Naive thymus-derived CD8-positive, alpha-beta T cell (primary cell): ENCODE measurements around the gene ZNF512. TPM values are rescaled to one million over a fixed set of nuclear protein-coding genes. Genes with fewer than 3 reads are reported as not detected.
A peak's percentile ranks its signal among the peaks of the same experiment; 100 is the strongest.
"Not testable (repeated sequence)": the region's sequence is repeated elsewhere in the genome, so short reads cannot be mapped to it uniquely, and the experiment has no call there.

Source experiments
- ATAC-seq, 2 donors: fragments of 150-1000 bp; cut with Tn5 transposase in 1 of 2; sonication (Bioruptor Pico), chemical (Tn5 transposase) in 1 of 2; 1 replicate in 1 of 2; 2 replicates in 1 of 2; pipeline ENCODE4 v1.10.0; 2021; ENCODE audit warnings: mild to moderate bottlenecking in 2 of 2, moderate library complexity in 2 of 2
- POLR2A ChIA-PET: fragments of 350-600 bp; sonication (Branson Sonifier 250); formaldehyde crosslinking; loops from one replicate; lab custom pipeline; 2021; ENCODE audit warnings: antibody characterized with exemption; lab: Charles Lee
- DNase-seq, 10 donors: peaks; one replicate each; pipeline versions ENCODE4 v3.0.0 to v3.0.0-alpha.2; 2020 to 2022
- H3K27ac Mint-ChIP-seq, 10 donors: one replicate each; pipeline ENCODE4 v1.8.0; 2020 to 2022; ENCODE audit warnings: mild to moderate bottlenecking in 10 of 10, mixed read lengths in 10 of 10, moderate library complexity in 4 of 10, inconsistent platforms in 1 of 10
- H3K27me3 Mint-ChIP-seq, 5 donors: one replicate each; pipeline ENCODE4 v1.8.0; 2021 to 2022; ENCODE audit warnings: mixed read lengths in 5 of 5
- H3K36me3 Mint-ChIP-seq, 3 donors: one replicate each; pipeline ENCODE4 v1.8.0; 2020 to 2022; ENCODE audit warnings: mixed read lengths in 3 of 3, mild to moderate bottlenecking in 2 of 3, inconsistent platforms in 1 of 3
- H3K4me1 Mint-ChIP-seq, 4 donors: one replicate each; pipeline ENCODE4 v1.8.0; 2021 to 2022; ENCODE audit warnings: mixed read lengths in 4 of 4
- H3K4me3 Mint-ChIP-seq, 10 donors: one replicate each; pipeline ENCODE4 v1.8.0; 2020 to 2022; ENCODE audit warnings: mild to moderate bottlenecking in 10 of 10, mixed read lengths in 10 of 10, moderate library complexity in 6 of 10, inconsistent platforms in 1 of 10
- H3K9me3 Mint-ChIP-seq, 9 donors: one replicate each; pipeline ENCODE4 v1.8.0; 2020 to 2022; ENCODE audit warnings: mixed read lengths in 9 of 9, mild to moderate bottlenecking in 3 of 9, inconsistent platforms in 1 of 9, moderate library complexity in 1 of 9
- polyA plus RNA-seq, 3 donors: library from polyadenylated mRNA; unstranded; fragments of 300-500 nt; fragmentation: Illumina TruSeq; gene quantifications; one replicate each; pipeline ENCODE4 v1.2.3, GENCODE V29; 2021
- total RNA-seq, 8 experiments: library from RNA in 2 of 8; stranded (reverse) in 2 of 8; gene quantifications; one replicate each; pipeline ENCODE4 v1.2.3 and lab custom pipeline; 2021 to 2026

The ZNF512 gene
- total and polyA plus RNA-seq, 5 experiments from 2014 or later: 35.3 to 73.5 (median 58.9) TPM

DNA sequence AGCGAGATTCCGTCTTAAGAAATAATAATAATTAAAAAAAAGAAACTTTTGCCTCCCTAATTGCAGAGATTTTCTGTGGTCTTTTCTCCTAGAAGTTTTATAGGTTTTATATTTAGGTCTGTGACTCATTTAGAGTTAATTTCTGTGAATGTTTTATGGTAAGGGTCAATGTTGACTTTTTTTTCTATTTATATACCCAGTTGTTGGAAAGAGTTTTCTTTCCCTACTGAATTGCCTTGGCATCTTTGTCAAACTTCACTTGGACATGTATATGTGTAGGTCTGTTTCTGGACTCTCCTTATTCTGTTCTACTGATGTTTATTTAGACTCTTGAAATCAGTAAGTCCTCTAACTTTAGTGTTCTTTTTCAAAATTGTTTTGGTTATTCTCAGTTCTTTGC lies 5.5 kb downstream of the ZNF512 start:
- H3K4me3 Mint-ChIP-seq: peak overlapping the region in 3 of 10 donors; percentile 15 to 22 (median 21)
- H3K9me3 Mint-ChIP-seq: peaks cover 0 to 39% (median 15%) of the 10 kb centered on the region in 9 donors
- no peaks in the 10 kb centered on the region for H3K27me3 Mint-ChIP-seq
- ATAC-seq: no peak
- H3K4me1 Mint-ChIP-seq: peaks cover 27 to 66% (median 50%) of the 10 kb centered on the region in 4 donors
- DNase-seq: no peak
- H3K36me3 Mint-ChIP-seq: peaks cover 22 to 46% (median 42%) of the 10 kb centered on the region in 3 donors
- POLR2A ChIA-PET: no interaction called here
- H3K27ac Mint-ChIP-seq: peak overlapping the region in 5 of 10 donors; percentile 16 to 84 (median 57)

DNA sequence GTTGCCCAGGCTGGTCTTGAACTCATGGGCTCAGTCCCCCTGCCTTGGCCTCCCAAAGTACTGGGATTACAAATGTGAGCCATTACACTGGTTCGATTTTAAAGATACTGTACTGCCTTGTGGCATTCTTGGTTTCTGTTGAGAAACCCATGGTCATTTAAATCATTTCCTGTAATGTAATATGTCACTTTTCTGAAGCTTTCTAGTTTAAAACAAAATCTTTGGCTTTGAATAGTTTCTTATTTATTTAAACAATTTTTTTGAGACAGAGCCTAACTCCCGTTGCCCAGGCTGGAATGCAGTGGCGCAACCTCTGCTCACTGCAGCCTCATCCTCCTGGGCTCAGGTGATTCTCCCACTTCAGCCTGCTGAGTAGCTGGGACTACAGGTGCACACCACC lies 8.9 kb downstream of the ZNF512 start:
- Mint-ChIP-seq H3K4me3 (peak overlapping the region in 1 of 10 donors; percentile 18), H3K27ac (no peak overlapping the region), H3K9me3 (peaks cover 2 to 70% (median 21%) of the 10 kb centered on the region in 9 donors), H3K36me3 (peaks cover 40 to 63% (median 62%) of the 10 kb centered on the region in 3 donors), H3K4me1 (peaks cover 10 to 51% (median 31%) of the 10 kb centered on the region in 4 donors), H3K27me3 (no peaks in the 10 kb centered on the region)
- POLR2A ChIA-PET: interaction anchor here (1.2 kb wide), 1 partner anchor 9 kb away, joined by 4 read pairs; the partner anchor contains the start of gene ZNF512
- DNase-seq (no peak), ATAC-seq (no peak)

GRCh38 chr2:27593240-27593639 lies 10.4 kb downstream of the ZNF512 start:
- H3K27ac Mint-ChIP-seq: peak overlapping the region in 2 of 10 donors; percentile 15 to 18
- POLR2A ChIA-PET: interaction anchor here (0.6 to 0.7 kb wide), 2 partner anchors 9 to 29 kb away, joined by 3 read pairs; no protein-coding TSS in a partner anchor
- no peak for ATAC-seq
- no peaks in the 10 kb centered on the region for H3K27me3 Mint-ChIP-seq
- no peak for DNase-seq
- H3K9me3 Mint-ChIP-seq: peaks cover 2 to 67% (median 21%) of the 10 kb centered on the region in 9 donors
- H3K36me3 Mint-ChIP-seq: peaks cover 39 to 63% (median 63%) of the 10 kb centered on the region in 3 donors
- peak overlapping the region in 1 of 10 donors; percentile 60 for H3K4me3 Mint-ChIP-seq
- peaks cover 10 to 53% (median 33%) of the 10 kb centered on the region in 4 donors for H3K4me1 Mint-ChIP-seq

DNA sequence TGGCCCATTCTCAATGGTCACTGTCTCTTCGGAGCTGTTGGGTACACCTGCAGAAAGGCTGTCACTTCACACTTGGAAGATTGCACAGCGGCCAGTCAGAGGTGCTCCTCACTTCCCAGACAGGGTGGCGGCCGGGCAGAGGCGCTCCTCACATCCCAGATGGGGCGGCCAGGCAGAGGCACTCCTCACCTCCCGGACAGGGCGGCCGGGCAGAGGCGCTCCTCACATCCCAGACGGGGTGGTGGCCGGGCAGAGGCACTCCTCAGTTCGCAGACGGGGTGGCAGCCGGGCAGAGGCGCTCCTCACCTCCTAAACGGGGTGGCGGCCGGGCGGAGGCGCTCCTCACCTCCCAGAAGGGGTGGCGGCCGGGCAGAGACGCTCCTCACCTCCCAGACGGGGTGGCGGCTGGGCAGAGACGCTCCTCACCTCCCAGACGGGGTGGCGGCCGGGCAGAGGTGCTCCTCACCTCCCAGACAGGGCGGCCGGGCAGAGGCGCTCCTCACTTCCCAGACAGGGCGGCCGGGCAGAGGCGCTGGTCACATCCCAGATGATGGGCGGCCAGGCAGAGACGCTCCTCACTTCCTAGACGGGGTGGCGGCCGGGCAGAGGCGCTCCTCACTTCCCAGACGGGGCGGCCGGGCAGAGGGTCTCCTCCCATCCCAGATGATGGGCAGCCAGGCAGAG lies 11.3 kb downstream of the ZNF512 start:
- peaks cover 2 to 63% (median 21%) of the 10 kb centered on the region in 9 donors for H3K9me3 Mint-ChIP-seq
- not testable (repeated sequence) for H3K4me3 Mint-ChIP-seq, H3K27ac Mint-ChIP-seq, H3K27me3 Mint-ChIP-seq, ATAC-seq, DNase-seq
- peaks cover 10 to 52% (median 40%) of the 10 kb centered on the region in 4 donors for H3K4me1 Mint-ChIP-seq
- H3K36me3 Mint-ChIP-seq: peaks cover 39 to 68% (median 66%) of the 10 kb centered on the region in 3 donors
- POLR2A ChIA-PET: interaction anchor here (0.7 kb wide), 1 partner anchor 68 kb away, joined by 3 read pairs; no protein-coding TSS in a partner anchor

DNA sequence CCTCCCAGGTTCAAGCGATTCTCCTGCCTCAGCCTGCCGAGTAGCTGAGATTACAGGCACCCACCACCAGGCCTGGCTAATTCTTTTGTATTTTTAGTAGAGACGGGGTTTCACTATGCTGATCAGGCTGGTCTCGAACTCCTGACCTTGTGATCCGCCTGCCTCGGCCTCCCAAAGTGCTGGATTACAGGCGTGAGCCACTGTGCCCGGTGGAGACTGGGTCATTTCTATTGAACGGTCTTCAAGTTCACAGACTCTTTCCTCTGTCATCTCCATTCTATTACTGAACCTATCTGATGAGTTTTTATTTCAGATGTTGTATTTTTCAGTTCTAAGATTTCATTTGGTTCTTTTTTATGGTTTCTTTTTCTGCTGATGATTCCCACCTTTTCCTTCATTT lies 12.6 kb downstream of the ZNF512 start:
- Mint-ChIP-seq H3K4me1 (peaks cover 17 to 51% (median 44%) of the 10 kb centered on the region in 4 donors), H3K9me3 (peaks cover 2 to 51% (median 11%) of the 10 kb centered on the region in 9 donors), H3K4me3 (peak overlapping the region in 2 of 10 donors; percentile 32 to 33), H3K27ac (peak overlapping the region in 3 of 10 donors; percentile 41 to 75 (median 48)), H3K36me3 (peaks cover 28 to 75% (median 66%) of the 10 kb centered on the region in 3 donors)
- not testable (repeated sequence) for H3K27me3 Mint-ChIP-seq, ATAC-seq, DNase-seq
- POLR2A ChIA-PET: interaction anchor here (0.7 kb wide), 1 partner anchor 8 kb away, joined by 3 read pairs; no protein-coding TSS in a partner anchor

DNA sequence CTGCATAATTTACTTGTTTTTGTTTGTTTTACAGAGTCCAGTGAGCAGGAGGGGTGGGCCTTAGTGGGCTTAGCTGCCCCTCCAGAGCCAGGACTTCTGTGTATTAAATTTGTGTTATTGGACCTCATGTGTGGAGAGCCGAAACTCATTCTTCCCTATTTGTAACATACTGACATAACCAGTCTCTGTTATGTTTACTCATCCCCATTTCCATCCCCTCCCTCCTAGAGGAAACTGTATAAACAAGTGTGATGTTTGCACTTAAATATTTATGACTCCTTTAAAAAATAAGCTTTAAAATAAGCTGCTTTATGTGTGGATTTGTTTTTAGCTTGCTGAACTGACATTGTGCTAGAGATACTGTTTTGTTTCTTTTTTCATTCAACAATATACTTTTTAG lies 13.8 kb downstream of the ZNF512 start:
- H3K4me3 Mint-ChIP-seq: peak overlapping the region in 5 of 10 donors; percentile 4 to 70 (median 33)
- H3K9me3 Mint-ChIP-seq: peaks cover 0 to 41% (median 9%) of the 10 kb centered on the region in 9 donors
- POLR2A ChIA-PET: no interaction called here
- DNase-seq (no peak), ATAC-seq (no peak)
- H3K27ac Mint-ChIP-seq: peak overlapping the region in 7 of 10 donors; percentile 6 to 76 (median 59)
- H3K27me3 Mint-ChIP-seq: no peaks in the 10 kb centered on the region
- peaks cover 22 to 78% (median 65%) of the 10 kb centered on the region in 3 donors for H3K36me3 Mint-ChIP-seq
- peaks cover 19 to 47% (median 44%) of the 10 kb centered on the region in 4 donors for H3K4me1 Mint-ChIP-seq

- no peak for DNase-seq
- Mint-ChIP-seq H3K36me3 (peaks cover 4 to 91% (median 36%) of the 10 kb centered on the region in 3 donors), H3K4me3 (no peak overlapping the region), H3K9me3 (no peaks in the 10 kb centered on the region), H3K27ac (peak overlapping the region in 1 of 10 donors; percentile 19), H3K4me1 (peaks cover 0 to 14% (median 6%) of the 10 kb centered on the region in 4 donors), H3K27me3 (no peaks in the 10 kb centered on the region)
- ATAC-seq: no peak
- POLR2A ChIA-PET: no interaction called here
These were observed 23.8 kb downstream of the ZNF512 start for GRCh38 chr2:27606611-27607010.

- ATAC-seq (no peak), DNase-seq (no peak)
- POLR2A ChIA-PET: interaction anchor here (1.0 to 1.1 kb wide), 2 partner anchors 11 to 15 kb away, joined by 3 to 4 read pairs; partner anchors contain the start of genes CCDC121 and GPN1
- Mint-ChIP-seq H3K9me3 (no peaks in the 10 kb centered on the region), H3K4me3 (no peak overlapping the region), H3K27ac (peak overlapping the region in 1 of 10 donors; percentile 29), H3K4me1 (peaks cover 0 to 6% (median 3%) of the 10 kb centered on the region in 4 donors), H3K27me3 (no peaks in the 10 kb centered on the region), H3K36me3 (peaks cover 0 to 84% (median 23%) of the 10 kb centered on the region in 3 donors)
These were observed 31.1 kb downstream of the ZNF512 start for GRCh38 chr2:27613985-27614384.

DNA sequence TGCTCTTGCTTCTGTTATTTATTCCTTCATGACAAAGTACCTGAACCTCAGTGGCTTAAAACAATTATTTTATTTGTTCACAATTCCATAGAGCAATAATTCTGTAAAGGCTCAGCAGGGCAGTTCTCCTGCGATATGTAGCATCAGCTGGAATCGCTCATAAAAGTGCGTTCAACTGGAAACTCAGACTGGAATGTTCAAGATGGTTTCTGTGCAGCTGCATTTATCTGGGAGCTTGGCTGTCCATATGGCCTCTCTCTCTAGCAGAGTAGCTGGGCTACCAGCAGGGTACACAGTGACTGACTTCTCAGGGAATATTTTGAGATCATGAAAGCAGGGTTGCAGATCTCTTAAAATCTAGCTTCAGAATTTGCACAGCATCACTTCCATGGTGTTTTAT lies 32.5 kb downstream of the ZNF512 start:
- POLR2A ChIA-PET: no interaction called here
- no peak overlapping the region for H3K27ac Mint-ChIP-seq
- H3K4me3 Mint-ChIP-seq: no peak overlapping the region
- DNase-seq (no peak), ATAC-seq (no peak)
- H3K4me1 Mint-ChIP-seq: peaks cover 0 to 6% (median 3%) of the 10 kb centered on the region in 4 donors
- H3K9me3 Mint-ChIP-seq: no peaks in the 10 kb centered on the region
- peaks cover 0 to 85% (median 23%) of the 10 kb centered on the region in 3 donors for H3K36me3 Mint-ChIP-seq
- no peaks in the 10 kb centered on the region for H3K27me3 Mint-ChIP-seq

- no peaks in the 10 kb centered on the region for H3K9me3 Mint-ChIP-seq
- peak overlapping the region in 2 of 10 donors; percentile 31 to 54 for H3K27ac Mint-ChIP-seq
These were observed 38.7 kb downstream of the ZNF512 start for GRCh38 chr2:27621524-27621923.

DNA sequence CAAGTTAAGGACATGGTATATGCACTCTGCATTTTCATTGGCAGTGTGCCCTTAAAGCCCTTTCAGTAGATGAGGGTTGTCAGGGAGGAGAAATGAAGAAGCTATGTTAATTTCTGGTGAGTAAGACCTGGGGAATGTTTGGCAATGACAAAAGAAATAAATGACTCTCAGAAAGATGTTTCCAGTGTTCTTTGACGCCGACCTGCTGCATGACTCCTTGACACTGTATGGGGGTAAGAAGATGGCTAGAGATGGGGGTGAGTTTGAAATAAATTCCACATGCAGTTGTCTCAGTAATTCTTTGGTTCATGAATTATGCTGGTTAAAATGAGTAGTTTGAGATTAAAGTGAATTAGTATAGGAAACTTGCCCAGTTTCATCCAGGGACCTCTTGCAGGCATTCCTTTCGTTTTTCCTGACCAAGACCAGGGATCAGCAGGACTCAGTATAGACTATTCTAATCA lies 40.1 kb downstream of the ZNF512 start:
- POLR2A ChIA-PET: no interaction called here
- Mint-ChIP-seq H3K9me3 (no peaks in the 10 kb centered on the region), H3K4me3 (no peak overlapping the region), H3K27me3 (no peaks in the 10 kb centered on the region), H3K36me3 (peaks cover 0 to 62% (median 19%) of the 10 kb centered on the region in 3 donors), H3K4me1 (peaks cover 0 to 12% (median 5%) of the 10 kb centered on the region in 4 donors), H3K27ac (peak overlapping the region in 3 of 10 donors; percentile 1 to 5 (median 3))
- ATAC-seq: no peak
- no peak for DNase-seq

More at GRCh38 chr2:27621524-27621923, 38.7 kb downstream of the ZNF512 start:
- ATAC-seq (no peak), DNase-seq (no peak)
- peaks cover 0 to 76% (median 28%) of the 10 kb centered on the region in 3 donors for H3K36me3 Mint-ChIP-seq
- H3K4me1 Mint-ChIP-seq: peaks cover 0 to 3% (median 0%) of the 10 kb centered on the region in 4 donors
- H3K27me3 Mint-ChIP-seq: no peaks in the 10 kb centered on the region
- POLR2A ChIA-PET: interaction anchor here (0.6 kb wide), 1 partner anchor 28 kb away, joined by 3 read pairs; no protein-coding TSS in a partner anchor
- no peak overlapping the region for H3K4me3 Mint-ChIP-seq

DNA sequence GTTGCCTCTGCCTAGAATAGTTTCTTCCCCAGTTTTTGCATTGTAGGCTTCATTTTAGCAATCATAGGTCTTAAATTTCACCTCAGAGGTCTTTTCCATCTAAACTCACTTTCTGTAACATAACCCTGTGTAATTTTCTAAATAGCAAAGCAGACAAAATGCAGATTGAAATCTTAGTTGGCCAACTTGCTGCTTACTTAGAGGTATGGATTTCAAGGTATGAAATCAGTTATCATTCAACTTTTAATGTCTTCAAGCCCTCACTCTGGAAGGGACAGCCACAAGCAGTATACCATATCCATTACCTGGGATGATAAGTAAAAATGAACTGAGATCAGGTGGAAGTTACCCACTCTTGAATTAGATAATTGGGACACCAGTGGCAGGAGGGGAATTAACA lies 42.1 kb downstream of the ZNF512 start:
- POLR2A ChIA-PET: interaction anchor here (1.8 kb wide), 1 partner anchor 11 kb away, joined by 4 read pairs; no protein-coding TSS in a partner anchor
- H3K4me1 Mint-ChIP-seq: peaks cover 0 to 15% (median 5%) of the 10 kb centered on the region in 4 donors
- no peak overlapping the region for H3K4me3 Mint-ChIP-seq
- H3K9me3 Mint-ChIP-seq: no peaks in the 10 kb centered on the region
- DNase-seq: no peak
- ATAC-seq: no peak
- H3K36me3 Mint-ChIP-seq: peaks cover 0 to 45% (median 12%) of the 10 kb centered on the region in 3 donors
- H3K27ac Mint-ChIP-seq: peak overlapping the region in 7 of 10 donors; percentile 3 to 70 (median 36)
- H3K27me3 Mint-ChIP-seq: no peaks in the 10 kb centered on the region
